GM19025 (cell line): Measurements from ENCODE around the gene ATP5ME.
"Not testable (repeated sequence)": the region's sequence is repeated elsewhere in the genome, so short reads cannot be mapped to it uniquely, and the experiment has no call there.

Experiments used
- ATAC-seq: cut with Tn5 transposase; IDR thresholded peaks from one replicate; pipeline ENCODE4 v1.9.1; 2021; ENCODE audit warnings: mild to moderate bottlenecking, low read depth, moderate library complexity; ENCODE audit not compliant: unreplicated experiment

Gene ATP5ME

GRCh38 chr4:673349-674091 lies 556 bp downstream of the ATP5ME start:
- ATAC-seq = no peak

- ATAC-seq = no peak
These were observed 2.3 kb downstream of the ATP5ME start for GRCh38 chr4:671769-672168.

GRCh38 chr4:669806-670559 lies 4.1 kb downstream of the ATP5ME start:
- not testable (repeated sequence) for ATAC-seq

- not testable (repeated sequence) for ATAC-seq
These were observed 5.9 kb downstream of the ATP5ME start for GRCh38 chr4:668219-668618.

- no peak for ATAC-seq
These were observed 6.5 kb downstream of the ATP5ME start for GRCh38 chr4:667545-667925.

DNA sequence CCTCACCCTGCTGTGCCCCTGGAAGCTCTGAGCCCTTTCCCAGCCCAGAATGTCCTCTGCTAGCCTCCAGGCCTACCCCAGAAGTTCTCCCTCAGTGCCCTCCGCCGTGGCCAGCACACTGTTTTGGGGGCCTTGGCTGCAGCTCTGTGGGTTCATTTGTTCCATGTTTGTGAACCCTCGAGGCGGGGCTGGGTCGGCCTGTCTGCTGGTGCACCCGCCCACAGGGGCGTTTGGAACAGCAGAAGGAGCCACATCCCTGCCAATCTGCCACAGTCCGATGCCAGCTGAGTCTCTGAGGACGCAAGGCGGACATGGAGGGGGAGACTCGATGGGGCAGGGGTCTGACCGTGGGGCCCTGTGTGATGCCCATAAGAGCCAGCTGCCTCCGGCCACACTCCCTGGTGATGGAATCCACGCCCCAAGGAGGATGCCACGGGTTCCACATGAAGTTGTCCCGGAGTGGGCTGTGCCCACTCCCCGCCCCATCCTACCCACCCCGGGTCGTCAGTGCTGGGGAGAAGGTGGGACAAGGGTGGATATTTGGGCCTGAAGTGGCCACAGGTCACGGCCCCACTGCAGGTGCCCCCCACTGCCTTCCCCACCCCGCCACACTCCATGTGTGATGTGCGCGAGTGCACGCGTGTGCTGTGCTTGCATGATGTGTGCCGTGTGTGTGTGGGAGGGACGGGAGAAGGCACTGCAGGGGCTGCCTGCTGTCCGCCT lies 7.1 kb downstream of the ATP5ME start:
- ATAC-seq = no peak

DNA sequence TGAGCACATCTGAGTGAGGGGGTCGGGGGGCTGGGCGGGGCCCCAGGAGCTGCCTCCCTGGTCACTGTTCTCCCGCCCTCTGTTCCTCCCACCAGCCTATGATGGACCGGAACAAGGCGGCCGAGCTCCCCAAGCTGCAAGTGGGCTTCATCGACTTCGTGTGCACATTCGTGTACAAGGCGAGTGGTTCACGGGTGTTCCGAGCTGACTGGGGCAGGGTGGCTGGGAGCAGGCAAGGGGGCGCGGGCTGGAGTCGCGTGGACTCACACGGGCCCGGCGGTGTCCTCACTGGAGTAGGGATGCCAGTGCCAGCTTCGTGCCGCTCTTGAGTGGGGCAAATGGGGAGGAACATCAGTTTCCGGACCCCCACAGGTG lies 7.7 kb downstream of the ATP5ME start:
- no peak for ATAC-seq

DNA sequence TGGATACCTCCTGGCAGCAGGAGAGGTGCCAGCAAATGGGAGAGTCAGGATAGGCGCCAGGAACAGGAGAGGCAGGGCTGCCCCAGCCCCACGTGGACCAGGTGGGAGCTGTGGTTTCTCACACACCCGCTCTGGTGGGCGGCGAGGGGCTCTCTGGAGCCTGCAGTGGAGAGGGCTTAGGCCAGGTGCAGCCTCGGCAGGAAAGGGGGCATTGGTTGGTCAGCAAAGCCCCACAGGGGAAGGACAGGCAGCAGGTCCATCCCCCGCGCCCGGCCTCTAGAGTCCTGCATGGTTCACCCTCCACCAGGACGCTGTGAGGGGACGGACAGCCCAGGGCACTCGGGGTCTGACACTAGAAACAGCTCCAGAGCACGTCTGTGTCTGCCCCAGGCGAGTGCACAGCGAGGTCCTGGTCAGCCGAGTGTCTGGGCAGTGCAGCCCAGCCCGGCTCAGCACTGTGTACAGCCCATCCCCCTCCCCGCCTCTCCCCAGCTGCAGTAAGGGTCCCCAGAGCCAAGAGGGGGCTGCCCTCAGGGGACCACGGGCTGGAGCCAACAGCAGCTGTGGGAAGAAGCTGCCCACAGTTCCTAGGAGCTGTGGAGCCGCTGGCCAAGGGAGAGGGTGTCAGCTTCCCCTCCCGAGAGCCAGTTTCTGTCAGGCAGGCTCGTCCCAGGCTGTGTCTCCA lies 8.2 kb downstream of the ATP5ME start:
- ATAC-seq = no peak

DNA sequence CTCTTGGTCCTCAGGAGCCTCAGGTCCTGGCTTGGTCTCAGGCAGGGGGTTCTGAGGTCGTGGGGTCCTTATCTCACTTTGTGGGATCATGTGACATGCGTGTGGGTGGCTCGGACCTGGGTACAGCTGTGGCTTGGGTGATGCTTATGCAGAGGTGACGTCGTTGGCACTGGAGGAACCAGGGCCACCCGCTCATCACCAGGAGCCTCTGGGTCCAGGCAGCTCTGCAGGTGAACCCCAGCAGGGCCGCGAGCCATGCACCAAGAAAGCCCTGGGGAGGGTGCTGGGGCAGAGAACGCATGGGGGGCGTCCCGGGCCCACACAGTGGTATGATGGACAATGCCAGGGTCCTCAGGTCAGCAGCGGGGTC lies 8.7 kb downstream of the ATP5ME start:
- ATAC-seq = no peak

DNA sequence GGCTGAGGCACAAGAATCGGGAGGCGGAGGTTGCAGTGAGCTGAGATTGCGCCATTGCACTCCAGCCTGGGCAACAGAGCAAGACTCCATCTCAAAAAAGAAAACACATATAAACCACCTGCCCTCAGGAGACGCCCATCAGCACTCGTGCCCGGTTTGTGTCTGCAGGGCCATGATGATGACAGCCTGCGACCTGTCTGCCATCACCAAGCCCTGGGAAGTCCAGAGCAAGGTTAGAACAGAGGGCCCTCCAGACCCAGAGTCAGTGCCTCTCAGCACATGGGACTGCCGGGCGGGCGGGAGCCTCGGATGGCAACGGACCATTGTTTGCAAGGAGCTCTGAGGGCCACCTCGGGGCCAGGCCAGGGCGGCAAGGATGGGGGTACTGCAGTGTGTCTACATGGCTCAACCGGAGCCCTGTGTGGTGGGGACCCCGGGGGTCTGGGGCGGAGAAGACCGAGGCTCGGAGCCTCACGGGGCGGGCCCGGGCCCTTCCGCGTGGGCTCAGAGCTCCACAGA lies 9.3 kb downstream of the ATP5ME start:
- ATAC-seq = no peak

- ATAC-seq = peak; percentile 54
These were observed 10.3 kb downstream of the ATP5ME start for GRCh38 chr4:663438-664428.

DNA sequence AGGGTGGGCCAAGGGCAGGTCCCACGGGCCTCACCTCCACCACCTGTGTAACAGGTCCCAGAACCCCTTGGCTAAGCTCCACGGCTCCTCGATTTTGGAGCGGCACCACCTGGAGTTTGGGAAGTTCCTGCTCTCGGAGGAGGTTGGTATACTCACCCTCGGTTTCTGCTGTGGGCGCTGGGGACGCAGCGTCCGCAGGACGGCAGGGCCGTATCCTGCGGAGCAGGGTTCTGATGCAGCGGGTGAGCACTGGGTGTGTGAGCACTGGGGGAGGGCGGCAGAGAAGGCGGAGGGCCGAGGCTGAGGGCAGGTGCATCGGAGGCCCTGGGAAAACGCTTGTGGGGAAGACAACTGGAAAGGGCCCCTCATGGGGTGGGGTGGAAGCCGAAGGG lies 11.0 kb downstream of the ATP5ME start:
- ATAC-seq = no peak

DNA sequence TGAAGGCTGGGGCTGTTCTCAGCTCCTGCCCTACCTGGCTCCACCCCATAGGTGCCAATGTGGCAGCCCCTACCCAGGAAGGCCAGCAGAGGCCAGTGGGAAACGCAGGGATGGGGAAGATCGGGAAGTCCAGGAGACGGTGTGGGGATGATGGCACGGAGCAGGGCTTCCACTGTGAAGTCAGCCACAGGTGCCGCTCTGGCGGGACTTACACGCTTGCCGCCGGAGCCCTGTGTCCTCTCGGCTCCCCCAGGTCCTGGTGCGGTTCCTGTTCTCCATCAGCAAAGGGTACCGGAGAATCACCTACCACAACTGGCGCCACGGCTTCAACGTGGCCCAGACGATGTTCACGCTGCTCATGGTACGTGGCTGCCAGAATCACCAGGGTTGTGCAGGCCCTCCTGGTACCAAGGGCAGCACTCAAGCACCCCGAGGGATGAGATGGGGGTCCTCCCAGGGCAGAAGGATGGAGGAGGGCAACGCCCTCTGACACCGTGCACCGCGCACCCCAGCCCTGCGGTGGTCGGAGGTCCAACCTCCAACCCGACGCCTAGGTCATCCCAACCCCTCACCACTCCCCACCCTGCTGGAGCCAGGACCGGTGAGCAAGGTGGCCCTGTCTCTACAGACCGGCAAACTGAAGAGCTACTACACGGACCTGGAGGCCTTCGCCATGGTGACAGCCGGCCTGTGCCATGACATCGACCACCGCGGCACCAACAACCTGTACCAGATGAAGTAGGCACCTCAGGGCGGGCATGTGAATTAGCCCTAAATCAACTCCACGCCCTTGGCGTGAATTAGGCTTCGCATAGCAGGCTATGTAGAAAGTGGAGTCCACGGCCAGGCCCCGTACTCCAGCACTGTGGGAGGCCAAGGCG lies 12.0 kb downstream of the ATP5ME start:
- ATAC-seq = no peak

DNA sequence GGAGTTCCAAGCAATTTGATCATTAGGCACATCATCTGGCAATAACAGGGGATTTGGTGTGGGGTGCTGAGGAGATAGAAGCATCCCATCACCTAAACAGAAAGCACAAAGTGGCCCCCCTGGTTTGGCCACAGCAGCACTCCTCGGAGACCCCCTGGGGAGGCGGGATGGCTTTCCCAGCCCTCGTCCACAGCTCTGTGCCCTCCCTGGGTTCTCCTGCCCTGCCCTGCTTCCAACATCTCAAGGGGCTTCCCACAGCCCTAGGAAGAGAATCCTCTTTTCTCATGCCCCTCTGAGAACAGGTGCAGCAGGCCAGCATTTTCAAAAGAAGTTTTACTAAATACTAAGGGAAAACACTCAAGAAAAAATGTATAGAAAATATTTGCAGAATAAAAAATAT lies 12.8 kb downstream of the ATP5ME start:
- no peak for ATAC-seq

- no peak for ATAC-seq
These were observed 13.7 kb downstream of the ATP5ME start for GRCh38 chr4:660401-660800.

DNA sequence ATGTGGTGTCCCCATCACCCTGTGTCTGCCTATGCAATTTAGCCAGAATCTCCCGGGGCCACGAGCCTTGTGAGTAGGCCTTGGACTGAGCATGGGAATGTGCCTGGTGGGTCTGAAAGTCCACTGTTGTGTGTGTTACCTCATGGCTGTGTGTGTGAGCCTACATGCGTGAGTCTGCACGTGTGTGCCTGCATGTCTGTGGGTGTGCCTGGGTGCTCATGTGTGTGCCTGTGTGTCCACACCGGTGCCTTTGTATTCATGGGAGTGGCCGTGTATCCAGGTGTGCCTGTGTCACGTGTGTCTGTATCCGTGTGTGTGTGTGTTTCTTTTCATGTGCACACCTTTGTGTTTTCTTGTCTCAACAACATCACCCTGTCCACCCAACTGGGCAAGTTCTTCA lies 14.2 kb downstream of the ATP5ME start:
- ATAC-seq = no peak

GRCh38 chr4:658681-659667 lies 15.1 kb downstream of the ATP5ME start:
- ATAC-seq = no peak
